Activated CD4-positive, CD25-positive, alpha-beta regulatory T cell (primary cell): ENCODE results near the gene SNAI3.

ENCODE experiments used
- DNase-seq, 4 experiments: peaks; one replicate each; lab custom pipeline; 2025; lab: John Stamatoyannopoulos, UW

The SNAI3 gene

DNA sequence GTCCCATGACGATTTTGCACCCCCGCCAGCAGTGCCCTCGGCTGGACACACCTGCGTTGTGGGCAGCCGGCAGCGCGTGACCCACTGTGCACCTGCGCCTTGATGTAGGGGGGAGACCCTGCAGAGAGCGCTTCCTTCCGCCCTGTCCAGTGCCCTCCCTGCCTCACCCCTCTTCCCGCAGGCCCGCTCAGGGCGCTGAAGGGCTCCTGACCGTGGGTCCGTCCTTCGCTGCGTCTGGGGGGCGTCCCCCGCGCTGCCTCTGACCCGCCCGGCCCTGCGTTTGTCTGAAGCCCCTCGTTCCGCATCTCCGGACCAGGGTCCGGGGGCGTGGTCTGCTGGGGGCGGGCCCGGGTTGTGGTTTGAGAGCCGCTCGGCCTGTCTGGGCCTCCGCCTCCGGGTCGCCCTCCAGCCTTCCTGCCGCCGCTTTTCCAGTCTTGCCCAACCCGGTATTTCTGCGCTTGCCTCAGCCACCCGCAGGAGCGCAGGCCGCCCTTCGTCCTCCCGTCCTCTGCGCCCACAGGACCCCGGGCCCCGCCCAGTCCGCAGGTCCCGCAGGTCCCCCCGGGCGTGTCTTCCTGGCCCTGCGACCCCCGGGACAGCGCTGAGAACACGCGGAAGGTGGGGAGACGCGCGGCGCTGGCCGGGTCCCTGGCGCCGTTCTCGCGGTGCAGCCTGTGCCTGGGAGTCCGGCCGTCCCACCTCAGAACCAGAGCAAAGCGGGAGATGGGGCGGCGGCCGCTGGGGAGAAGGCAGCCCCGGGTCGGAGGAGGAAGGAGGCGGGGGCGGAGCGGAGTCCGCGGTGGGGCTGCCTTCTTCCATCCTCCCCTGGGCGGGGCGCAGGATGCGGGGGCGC lies 51.9 kb downstream of the SNAI3 start:
- peak in 2 of 4 experiments; percentile 19 to 49 for DNase-seq

DNA sequence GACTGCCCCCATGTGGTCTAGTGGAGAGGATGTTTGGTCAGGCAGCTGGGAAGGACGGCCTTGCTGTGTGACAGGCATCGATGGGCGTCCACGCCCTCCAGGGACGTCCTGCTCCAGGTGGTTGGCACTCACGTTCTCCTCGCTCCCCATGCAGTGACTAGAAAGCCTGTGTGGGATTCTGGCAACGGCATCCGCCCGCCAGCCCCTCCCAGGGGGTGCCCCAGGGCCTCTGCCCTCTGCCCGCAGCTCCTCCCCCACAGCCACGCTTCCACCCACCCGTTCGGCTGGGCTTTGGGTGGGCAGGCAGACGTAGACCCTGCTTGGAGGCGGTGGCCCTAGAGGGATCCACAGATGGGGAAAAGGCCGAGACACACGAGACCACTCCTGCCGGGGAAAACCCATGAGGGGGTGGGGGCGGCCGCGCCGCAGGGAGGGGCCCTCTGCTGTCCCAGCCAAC lies 52.6 kb downstream of the SNAI3 start:
- DNase-seq, result no peak

DNA sequence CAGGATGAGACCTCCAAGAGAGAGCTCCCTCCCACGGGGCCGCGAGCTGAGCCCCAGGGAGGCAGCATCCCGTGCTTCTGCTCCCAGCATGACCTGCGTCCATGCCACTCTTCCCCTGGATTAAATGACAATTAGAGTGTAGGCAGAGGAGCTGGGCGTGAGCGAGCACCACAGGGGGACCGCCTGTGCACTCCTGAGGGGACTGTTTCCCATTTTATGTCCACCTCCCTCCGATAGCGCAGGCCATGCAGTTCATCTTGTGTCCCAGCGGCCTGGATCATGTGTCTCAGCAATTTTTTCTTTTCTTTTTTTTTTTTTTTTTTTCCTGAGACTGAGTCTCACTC lies 53.7 kb downstream of the SNAI3 start:
- no peak for DNase-seq

DNA sequence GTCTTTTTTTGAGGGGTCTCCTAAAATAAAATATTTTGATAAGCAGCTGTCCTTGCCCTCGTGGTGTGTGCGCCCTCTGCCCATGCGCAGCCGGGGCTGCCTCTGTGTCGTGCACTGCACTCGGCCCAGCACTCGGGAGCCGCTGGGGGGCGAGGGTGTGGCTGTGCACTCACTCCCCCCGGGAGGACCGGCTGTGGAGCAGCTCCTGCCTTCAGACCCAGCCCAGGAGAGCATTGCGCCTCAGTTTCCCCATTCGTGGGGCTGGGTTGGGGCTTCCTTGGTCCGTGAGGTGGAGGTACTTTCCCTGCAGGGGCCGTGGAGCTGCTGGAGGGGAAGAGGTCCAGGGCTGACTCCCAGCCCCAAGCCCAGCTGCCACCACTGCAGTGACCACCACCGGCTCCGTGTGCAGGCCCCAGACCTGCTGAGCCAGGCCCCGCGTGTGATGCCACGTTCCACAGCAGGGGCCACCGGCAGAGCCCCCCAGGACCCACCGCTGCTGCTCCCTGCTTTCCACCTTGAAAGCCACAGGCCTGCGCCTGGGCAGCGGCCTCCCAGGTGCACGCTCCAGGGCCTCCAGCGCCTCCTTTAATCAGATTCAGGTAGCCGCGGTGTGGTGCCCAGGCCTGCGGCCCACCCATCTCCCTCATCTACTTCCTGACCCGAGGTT lies 54.3 kb downstream of the SNAI3 start:
- DNase-seq, result no peak

DNA sequence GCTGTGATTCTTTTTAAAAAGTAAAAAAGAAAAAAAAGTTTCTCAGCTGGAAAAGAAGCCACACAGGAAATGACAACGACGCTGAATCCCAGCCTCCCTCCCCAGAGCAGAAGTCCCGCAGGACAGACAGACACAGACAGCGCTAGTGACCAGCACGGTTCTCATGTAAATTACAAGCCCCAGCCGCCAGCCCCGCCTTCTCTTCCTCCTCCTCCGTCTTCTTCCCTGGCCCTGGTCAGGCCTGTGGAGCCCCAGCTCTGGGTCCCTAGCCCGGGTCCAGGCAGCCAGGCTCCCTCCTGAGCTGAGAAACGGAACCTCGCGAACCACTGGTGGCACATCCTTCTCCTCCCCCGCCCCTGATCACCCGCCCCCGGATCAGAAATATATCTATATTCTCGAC lies 54.9 kb downstream of the SNAI3 start:
- DNase-seq, result no peak

DNA sequence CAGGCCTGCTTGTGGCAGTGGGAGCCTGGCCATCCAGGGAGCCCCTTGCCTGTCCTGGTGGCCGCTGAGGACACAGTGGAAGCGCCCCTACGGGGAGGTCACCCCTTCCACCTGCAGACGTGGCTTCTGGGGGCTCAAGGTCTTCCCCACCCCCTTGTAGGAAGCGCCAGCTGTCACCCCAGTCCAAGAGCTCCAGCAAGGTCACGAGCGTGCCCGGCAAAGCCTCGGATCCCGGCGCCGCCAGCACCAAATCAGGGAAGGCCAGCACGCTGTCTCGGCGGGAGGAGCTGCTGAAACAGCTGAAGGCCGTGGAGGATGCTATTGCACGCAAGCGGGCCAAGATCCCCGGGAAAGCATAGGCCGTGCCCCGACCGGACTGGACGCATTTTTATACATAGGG lies 55.4 kb downstream of the SNAI3 start:
- DNase-seq, result no peak

DNA sequence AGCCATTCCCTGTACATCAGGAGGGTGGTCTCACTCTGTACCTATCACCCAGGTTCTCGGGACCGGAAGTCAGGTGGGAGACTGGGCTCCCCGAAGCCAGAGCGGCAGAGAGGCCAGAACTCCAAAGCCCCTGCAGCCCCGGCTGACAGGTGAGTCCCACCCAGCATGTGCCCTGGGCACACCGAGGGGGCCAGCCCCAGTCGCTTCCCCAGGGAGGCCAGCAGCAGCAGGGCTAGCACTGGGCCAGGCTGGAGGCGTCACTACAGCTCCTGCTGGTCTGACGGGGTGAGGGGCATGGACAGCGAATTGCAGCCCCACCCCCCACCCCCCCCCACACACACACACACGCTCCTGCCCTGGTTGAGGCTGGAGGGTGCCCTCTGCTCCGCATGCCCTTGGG lies 55.9 kb downstream of the SNAI3 start:
- DNase-seq, result no peak

DNA sequence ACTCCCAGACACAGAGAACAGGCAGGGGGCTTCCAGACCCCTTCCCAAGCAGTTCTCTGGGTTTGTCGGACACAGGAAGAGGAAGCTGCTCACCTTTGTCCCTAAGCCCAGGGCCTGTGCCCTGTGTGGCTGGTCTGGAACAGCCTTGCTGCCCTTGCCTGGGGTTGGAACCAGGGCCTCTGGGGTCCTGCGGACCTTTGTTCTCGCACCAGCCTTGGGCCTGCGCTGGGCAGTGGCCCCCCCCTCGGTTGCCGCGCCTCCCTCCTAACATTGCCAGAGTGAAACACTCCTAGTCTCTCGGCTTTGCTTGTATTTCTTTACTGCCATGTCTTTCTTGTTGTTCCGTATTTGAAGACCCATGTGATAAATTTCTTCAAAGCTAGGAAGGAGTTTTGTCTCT lies 56.5 kb downstream of the SNAI3 start:
- DNase-seq, result no peak

DNA sequence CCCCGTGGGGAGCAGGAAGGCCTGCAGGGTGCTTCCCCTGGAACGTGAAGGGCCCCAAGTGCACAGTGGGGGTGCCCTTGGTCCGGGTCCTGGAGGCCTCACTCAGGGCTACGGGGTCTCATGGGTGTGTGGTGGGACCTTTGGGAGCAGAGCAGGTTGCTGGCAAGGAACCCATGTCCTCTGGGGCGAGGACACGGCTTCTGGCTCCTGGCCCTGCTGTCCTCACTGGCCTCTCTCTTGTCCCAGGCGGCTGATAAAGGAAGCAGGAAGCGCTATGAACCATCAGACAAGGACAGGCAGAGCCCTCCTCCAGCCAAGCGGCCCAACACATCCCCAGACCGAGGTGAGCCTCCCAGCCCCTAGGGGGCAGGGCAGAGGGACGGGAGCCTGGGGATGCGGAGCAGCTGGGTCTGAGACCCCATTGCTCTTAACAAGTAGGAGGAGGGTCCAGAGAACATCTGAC lies 57.8 kb downstream of the SNAI3 start:
- DNase-seq, result no peak
